Fibroblast of the aortic adventitia (primary cell): ENCODE measurements around the gene LRP8. TPM values are rescaled to one million over a fixed set of nuclear protein-coding genes. Genes with fewer than 3 reads are reported as not detected.

Source experiments
- DNase-seq: peaks from one replicate; pipeline ENCODE4 v3.0.0-alpha.2; 2010; ENCODE audit warnings: low read depth
- H3K4me3 ChIP-seq: 2 replicates; pipeline ENCODE4 v1.5.1; 2011; ENCODE audit warnings: low read depth, mild to moderate bottlenecking, control low read depth, low read length, moderate library complexity
- total RNA-seq: library from RNA; depleted of rRNA; stranded (reverse); fragments of >200 nt; gene quantifications from 2 replicates; pipeline ENCODE4 v1.2.3, GENCODE V29; 2012; ENCODE audit warnings: low replicate concordance
- TF ChIP-seq, protein P1 (sequence below): IDR thresholded peaks from 2 replicates; pipeline ENCODE4 v1.5.1; 2011; ENCODE audit warnings: mild to moderate bottlenecking, low read length, control low read depth, inconsistent platforms; ENCODE audit not compliant: insufficient read depth

Gene LRP8
- total RNA-seq, 1 donor = 13.6 TPM

DNA sequence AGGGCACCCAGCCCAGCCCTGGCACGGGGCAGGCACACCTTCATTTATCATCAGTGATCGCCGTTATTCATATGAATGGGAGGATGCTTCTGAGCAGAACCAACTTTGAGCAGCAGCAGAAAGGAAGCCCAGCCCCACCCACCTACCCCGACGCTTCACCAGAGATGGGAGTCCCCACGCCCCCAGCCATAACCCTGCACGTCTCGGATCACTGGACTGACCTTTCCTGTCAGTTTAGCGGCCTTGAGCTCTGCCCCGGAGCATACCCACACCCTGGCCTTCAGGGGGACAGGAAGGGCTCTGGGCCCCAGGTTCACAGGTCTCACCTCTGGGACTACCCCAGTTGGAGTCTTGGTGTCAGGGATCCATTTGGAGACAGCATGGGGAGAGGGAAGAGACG, 18.1 kb downstream of the LRP8 start:
- TF ChIP-seq, protein P1, sequence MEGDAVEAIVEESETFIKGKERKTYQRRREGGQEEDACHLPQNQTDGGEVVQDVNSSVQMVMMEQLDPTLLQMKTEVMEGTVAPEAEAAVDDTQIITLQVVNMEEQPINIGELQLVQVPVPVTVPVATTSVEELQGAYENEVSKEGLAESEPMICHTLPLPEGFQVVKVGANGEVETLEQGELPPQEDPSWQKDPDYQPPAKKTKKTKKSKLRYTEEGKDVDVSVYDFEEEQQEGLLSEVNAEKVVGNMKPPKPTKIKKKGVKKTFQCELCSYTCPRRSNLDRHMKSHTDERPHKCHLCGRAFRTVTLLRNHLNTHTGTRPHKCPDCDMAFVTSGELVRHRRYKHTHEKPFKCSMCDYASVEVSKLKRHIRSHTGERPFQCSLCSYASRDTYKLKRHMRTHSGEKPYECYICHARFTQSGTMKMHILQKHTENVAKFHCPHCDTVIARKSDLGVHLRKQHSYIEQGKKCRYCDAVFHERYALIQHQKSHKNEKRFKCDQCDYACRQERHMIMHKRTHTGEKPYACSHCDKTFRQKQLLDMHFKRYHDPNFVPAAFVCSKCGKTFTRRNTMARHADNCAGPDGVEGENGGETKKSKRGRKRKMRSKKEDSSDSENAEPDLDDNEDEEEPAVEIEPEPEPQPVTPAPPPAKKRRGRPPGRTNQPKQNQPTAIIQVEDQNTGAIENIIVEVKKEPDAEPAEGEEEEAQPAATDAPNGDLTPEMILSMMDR = no peak
- DNase-seq = no peak
- H3K4me3 ChIP-seq = no peak overlapping the region

DNA sequence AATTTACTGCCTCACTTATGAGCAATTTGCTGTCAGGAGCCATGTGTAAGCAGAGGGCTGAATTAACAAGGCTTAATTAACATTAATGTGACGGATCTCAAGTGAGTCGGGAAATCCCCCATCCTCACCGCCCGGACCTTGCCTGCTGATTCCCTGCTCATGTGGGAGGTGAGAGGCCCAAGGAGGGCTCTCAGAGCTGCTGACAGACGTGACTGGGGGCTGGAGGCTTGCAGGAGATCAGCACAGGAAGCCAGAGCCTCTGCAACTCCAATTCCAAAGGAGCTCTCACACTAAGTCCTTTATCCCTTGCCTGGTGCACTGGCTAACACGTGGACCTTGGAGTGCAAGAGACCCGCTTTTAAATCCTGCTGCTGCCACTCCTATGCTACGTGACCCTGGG, 19.4 kb downstream of the LRP8 start:
- TF ChIP-seq, protein P1 = no peak
- no peak overlapping the region for H3K4me3 ChIP-seq
- DNase-seq = no peak

DNA sequence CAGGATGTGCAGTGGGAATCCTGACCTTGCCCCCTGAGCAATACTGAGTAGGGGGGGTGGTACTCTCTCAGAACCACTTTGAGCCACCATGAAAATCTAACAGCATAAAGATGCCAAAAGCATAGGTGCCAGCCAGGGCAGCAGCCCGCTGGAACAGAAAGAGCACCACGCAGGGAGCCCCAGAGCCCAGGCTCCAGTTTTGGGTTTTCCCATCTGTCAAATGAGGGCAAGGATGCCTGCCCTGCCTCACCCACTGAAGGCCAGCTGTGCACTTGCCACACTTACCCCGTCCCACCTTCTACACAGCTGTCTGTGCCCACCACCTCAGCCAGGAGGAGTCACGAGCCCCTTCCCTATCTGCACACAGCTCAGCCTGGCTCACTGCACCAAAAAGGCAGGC, 20.8 kb downstream of the LRP8 start:
- TF ChIP-seq, protein P1 = no peak
- no peak for DNase-seq
- H3K4me3 ChIP-seq = no peak overlapping the region

DNA sequence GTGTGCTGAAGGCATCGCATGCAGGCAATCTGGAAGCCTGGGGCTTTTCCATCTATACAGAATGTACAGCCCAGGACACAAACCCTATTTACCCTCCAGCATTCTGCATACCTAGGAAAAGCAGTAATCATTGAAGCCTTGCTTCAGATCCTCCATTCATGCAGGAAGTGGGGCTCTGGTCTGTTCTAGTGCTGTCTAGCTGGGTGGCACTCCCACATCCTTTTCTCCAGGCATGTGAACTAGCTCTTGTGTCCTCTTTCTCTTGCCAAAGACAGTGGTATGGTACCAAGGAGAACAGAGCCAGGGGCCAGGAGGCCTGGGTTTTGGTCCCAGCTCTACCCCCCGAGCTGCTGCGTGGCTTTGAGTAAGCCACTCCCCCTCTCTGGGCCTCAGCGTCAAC, 21.7 kb downstream of the LRP8 start:
- H3K4me3 ChIP-seq = no peak overlapping the region
- no peak for DNase-seq
- TF ChIP-seq, protein P1 = no peak

DNA sequence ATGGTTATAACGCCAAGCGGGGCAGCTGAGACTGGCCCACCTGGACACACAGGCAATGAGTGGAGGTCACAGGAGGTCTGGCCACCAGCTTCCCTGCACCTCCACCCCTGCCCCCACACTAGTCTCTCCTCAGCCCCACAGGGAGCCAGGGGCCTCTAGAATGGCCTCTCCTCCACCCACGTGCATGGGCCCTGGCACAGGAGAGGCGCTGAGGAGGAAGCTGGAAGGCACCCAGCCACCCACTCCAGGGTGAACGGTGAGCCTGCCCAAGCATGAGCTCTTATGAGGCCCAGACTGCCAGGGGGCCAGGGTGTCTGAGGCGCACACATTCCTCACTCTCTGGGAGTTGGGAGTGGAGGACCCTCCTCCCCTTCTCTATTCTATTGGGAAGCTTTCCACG, 22.2 kb downstream of the LRP8 start:
- TF ChIP-seq, protein P1 = no peak
- H3K4me3 ChIP-seq = no peak overlapping the region
- no peak for DNase-seq

DNA sequence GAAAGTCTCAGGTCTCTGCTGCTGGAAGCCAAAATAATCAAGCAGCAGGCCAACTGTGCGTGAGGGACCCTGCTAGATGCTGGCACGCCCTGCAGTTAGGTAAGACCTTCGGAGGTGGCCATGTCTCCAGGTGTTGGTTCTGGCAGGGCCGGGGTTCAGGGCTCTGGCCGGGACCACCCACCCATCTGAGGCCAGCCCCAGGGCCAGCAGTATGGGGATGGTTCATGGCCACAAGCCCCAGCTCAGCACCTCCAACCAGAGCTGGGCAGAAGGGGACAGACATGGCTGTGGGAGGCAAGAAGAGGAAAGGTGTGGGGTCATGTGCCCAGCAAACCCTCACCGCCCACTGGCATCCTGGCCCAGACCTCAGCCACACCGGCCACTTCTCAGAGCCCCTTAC, 23.3 kb downstream of the LRP8 start:
- TF ChIP-seq, protein P1 = no peak
- no peak overlapping the region for H3K4me3 ChIP-seq
- DNase-seq = no peak

DNA sequence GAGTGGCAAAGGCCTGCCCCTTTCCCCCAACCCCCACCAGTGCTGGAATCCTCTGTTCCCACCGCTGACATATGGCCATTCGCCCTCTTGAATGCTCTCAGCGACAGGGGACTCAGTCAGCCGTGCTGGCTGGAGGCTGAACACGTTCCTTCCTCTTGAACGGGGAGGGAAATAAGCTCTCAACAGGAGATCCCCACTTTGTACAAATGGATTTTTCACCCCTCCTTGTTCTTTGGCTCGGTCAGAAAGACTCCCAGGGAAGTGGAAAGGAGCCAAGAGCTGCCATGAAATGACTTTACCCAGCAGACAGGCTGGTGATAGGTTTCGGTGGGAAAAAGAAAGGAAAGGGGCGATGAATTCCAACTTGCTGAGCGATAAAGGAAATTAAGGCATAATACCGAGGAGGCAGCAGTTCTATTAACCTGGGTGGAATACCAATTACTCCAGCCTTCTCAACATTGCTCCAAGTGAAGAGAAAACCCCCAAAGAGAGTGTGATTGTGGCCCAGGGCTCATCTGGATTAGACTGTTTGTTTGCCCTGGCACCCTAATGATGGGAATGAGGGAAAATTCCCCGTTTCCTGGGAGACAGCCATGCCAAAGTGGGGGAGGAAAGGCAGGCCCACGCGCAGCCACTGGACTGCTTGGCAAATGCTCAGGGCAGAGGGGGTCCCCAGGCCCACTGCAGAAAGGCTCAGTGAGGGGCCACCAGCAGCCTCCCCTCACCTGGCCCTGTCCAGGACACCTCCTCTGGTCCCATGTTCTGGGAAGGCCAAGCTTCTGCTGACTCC, 23.9 kb downstream of the LRP8 start:
- DNase-seq = no peak
- TF ChIP-seq, protein P1 = no peak
- H3K4me3 ChIP-seq = no peak overlapping the region
